ENCODE results near the gene IPO7. TPM values are rescaled to one million over a fixed set of nuclear protein-coding genes. Genes with fewer than 3 reads are reported as not detected.

The IPO7 gene
- total and polyA plus RNA-seq, 2 experiments from 2014 or later: 11.2 to 103 TPM

DNA sequence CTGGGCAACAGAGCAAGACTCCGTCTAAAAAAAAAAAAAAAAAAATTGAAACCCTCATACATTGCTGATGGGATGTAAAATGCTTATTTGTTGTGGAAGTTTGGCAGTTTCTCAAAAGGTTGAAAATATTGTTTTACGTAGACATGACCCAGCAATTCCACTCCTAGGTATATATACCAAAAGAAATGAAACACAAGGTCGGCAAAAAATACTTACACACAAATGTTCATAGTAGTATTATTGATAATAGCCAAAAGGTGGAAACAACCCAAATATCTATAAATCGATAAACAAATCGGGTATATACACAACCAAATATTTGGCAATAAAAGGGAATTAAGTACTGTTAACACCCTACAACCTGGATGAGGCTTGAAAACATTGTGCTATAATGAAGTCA lies 71.3 kb downstream of the IPO7 start:
- DNase-seq (ENCODE audit: low read depth in 1 of 2, low spot score in 1 of 2): no peak
- H3K4me3 ChIP-seq: no peak overlapping the region
- TF ChIP-seq, protein P1, sequence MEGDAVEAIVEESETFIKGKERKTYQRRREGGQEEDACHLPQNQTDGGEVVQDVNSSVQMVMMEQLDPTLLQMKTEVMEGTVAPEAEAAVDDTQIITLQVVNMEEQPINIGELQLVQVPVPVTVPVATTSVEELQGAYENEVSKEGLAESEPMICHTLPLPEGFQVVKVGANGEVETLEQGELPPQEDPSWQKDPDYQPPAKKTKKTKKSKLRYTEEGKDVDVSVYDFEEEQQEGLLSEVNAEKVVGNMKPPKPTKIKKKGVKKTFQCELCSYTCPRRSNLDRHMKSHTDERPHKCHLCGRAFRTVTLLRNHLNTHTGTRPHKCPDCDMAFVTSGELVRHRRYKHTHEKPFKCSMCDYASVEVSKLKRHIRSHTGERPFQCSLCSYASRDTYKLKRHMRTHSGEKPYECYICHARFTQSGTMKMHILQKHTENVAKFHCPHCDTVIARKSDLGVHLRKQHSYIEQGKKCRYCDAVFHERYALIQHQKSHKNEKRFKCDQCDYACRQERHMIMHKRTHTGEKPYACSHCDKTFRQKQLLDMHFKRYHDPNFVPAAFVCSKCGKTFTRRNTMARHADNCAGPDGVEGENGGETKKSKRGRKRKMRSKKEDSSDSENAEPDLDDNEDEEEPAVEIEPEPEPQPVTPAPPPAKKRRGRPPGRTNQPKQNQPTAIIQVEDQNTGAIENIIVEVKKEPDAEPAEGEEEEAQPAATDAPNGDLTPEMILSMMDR (IDR thresholded peaks at IDR 0.05; ENCODE audit: low read depth, low read length): no peak
- no peak overlapping the region for H3K27ac ChIP-seq
- no peaks in the 10 kb centered on the region for H3K9me3 ChIP-seq (ENCODE audit: low read depth)
- no peaks in the 10 kb centered on the region for H3K36me3 ChIP-seq
- H3K4me1 ChIP-seq (ENCODE audit: low read depth): no peaks in the 10 kb centered on the region
- H3K27me3 ChIP-seq: no peaks in the 10 kb centered on the region

DNA sequence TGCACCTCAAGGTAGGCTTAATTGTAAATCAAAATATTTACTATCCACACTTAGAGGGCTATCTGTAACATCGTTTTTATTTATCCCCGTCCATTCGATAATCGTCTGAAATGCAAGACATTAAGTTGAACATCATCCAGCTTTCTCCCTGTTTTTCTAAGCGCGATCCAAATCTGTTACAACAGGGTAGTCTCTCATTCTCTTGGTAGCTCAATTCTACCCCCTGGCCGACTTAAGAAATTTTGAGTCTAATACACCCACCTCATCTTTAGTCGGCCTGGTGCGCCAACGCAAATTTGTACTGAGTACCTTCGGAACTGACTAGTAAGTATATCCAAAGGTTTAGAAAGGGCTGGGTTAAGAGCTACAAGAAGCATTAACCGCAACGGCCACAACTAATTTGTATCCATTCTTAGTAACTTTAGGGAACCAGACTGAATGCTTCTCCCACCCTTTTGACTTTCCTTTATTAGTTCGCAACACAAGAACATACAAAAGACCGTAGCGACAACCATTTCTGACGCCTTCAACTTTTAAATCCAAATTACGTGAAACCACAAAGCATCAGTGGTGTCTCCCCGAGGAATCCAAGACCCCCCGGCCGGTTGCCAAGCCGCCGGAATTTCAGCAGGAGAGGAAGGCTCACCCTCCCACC lies 75.3 kb downstream of the IPO7 start:
- TF ChIP-seq, protein P1 (IDR thresholded peaks at IDR 0.05; ENCODE audit: low read depth, low read length): no peak
- H3K4me3 ChIP-seq: peak overlapping the region; percentile 63
- DNase-seq (ENCODE audit: low read depth in 1 of 2, low spot score in 1 of 2): peak; percentile 28 to 79
- peaks cover 8% of the 10 kb centered on the region for H3K4me1 ChIP-seq (ENCODE audit: low read depth)
- no peaks in the 10 kb centered on the region for H3K27me3 ChIP-seq
- H3K27ac ChIP-seq: peak overlapping the region; percentile 98
- no peaks in the 10 kb centered on the region for H3K9me3 ChIP-seq (ENCODE audit: low read depth)
- H3K36me3 ChIP-seq: no peaks in the 10 kb centered on the region

DNA sequence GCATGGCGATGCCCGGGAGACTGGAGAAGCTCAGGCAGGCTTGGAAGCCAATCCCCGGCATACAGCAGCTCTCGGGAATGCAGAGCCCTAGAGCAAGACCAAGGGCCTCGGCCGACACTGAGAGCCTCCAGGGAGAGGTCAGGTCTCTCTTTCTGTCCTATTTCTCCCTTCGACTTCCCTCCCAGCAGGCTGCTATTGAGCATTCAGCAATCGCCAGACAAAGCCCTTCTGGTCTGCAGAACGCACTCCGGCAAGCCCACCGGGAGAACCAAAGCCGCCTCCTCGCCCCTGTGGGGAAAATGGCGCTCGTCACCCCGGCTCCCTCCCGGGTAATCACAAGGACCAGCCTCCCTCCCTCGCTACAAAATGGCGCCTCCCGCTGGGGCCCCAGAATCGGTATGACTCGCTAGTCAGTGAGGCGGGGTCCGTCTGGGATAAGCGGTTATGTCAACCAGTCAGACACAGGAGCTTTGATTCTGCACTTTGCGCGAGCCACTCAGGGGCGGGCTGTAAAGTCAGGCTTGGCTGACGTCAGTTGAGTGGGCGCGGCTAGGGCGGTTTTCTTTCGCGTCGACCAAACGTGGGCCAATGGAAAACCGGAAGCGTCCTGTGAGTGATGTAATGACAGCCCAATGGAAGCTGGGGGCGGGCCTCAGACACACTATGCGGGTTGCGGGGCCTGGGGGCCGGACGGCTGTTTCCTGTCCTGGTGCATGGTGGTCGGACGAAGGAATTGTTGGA lies 76.0 kb downstream of the IPO7 start, which contains the start of gene ZNF143:
TSS of gene ZNF143 (plus strand) at position 691 of the 741 bp plus-strand sequence. CDS start 10,297 bp downstream, outside the sequence.
- Histone ChIP-seq H3K36me3 (no peaks in the 10 kb centered on the region), H3K4me1 (ENCODE audit: low read depth) (peaks cover 8% of the 10 kb centered on the region), H3K27ac (peak within 1 kb of the TSS; percentile 99), H3K9me3 (ENCODE audit: low read depth) (no peaks in the 10 kb centered on the region), H3K27me3 (no peaks in the 10 kb centered on the region), H3K4me3 (peak within 1 kb of the TSS; percentile 78)
- TF ChIP-seq, protein P1 (IDR thresholded peaks at IDR 0.05; ENCODE audit: low read depth, low read length): no peak
- peak; percentile 100 for DNase-seq (ENCODE audit: low read depth in 1 of 2, low spot score in 1 of 2)

DNA sequence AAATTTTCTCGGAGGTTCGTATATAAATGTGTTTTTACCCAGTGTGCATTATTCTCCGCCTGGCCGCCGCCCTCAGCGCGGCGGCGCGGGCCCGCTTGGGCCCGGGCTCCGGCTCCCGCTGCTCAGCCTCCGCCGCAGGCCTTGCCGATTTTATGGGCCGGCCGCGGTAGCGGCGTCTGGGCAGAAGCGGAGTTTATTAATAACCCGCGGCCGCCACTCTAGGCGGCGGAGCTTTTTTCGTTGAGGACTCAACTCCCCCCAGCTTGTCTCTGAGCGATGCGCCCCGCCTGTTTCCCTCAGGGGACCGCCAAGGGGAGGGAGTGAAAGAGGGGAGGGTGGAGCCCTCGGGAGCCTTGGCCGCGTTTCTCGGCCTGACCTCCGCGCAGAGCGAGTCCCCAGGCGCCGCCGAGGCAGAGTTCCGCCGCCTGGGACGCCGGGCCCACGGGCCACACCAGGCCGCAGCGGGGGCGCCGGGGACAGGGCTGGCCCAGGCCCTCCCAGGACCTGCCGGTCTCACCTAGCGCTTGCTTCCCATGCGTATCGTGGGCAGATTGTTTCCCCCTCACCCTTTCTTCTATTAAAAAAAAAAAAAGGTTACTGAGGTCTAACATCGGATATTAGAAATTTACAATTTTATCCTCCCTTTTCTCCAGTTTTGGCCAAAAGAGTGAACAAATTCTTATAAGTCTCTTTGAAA lies 76.8 kb downstream of the IPO7 start:
- Histone ChIP-seq H3K4me3 (peak overlapping the region; percentile 78), H3K9me3 (ENCODE audit: low read depth) (no peaks in the 10 kb centered on the region), H3K27ac (peak overlapping the region; percentile 99), H3K27me3 (no peaks in the 10 kb centered on the region), H3K4me1 (ENCODE audit: low read depth) (peaks cover 8% of the 10 kb centered on the region), H3K36me3 (no peaks in the 10 kb centered on the region)
- DNase-seq (ENCODE audit: low read depth in 1 of 2, low spot score in 1 of 2): peak; percentile 90 to 96
- TF ChIP-seq, protein P1 (IDR thresholded peaks at IDR 0.05; ENCODE audit: low read depth, low read length): no peak

DNA sequence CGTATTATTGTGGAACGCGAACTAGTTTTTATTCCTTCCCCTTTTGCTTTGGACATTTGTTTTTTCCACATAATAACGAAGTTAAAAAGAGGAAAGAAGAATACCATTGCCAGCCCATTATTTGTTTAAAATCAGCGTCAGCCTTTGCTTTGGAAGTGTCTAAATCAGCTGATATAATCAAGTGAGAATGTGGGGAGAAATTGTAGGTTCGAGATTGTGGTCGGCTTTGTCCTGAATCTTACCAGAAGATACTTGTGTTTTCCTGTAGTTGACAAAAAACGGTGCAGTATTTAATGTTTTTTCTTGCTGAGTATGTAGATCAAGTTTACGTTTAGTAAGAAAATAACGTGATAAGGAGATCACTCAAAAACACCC lies 77.3 kb downstream of the IPO7 start:
- Histone ChIP-seq H3K4me3 (peak overlapping the region; percentile 78), H3K27ac (peak overlapping the region; percentile 99), H3K36me3 (no peaks in the 10 kb centered on the region), H3K9me3 (ENCODE audit: low read depth) (no peaks in the 10 kb centered on the region), H3K4me1 (ENCODE audit: low read depth) (peaks cover 8% of the 10 kb centered on the region), H3K27me3 (no peaks in the 10 kb centered on the region)
- peak in 1 of 2 donors; percentile 45 for DNase-seq (ENCODE audit: low read depth in 1 of 2, low spot score in 1 of 2)
- TF ChIP-seq, protein P1 (IDR thresholded peaks at IDR 0.05; ENCODE audit: low read depth, low read length): no peak

Data from cardiac muscle cell (in vitro differentiated cells and primary cell).